DMS53 treated with DMSO at 0.1 percent for 48 hours (cell line): Measurements from ENCODE around the gene CCDC33.
"Not testable (repeated sequence)": the region's sequence is repeated elsewhere in the genome, so short reads cannot be mapped to it uniquely, and the experiment has no call there.

Experiments
- DNase-seq: peaks from one replicate; lab custom pipeline; 2025; ENCODE audit not compliant: unreplicated experiment; lab: John Stamatoyannopoulos, UW

The CCDC33 gene

DNA sequence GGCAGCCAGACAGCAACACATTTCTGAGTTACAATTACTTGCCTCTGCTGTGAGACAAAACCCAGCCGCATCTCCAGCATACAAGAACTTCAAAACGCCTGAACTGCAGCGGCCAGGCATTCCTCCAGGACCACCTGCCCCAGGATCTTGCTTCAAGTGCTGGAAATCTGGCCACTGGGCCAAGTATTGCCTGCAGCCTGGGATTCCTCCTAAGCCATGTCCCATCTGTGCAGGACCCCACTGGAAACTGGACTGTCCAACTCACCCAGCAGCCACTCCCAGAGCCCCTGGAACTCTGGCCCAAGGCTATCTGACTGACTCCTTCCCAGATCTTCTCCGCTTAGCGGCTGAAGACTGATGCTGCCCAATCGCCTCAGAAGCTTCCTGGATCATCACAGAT lies 119.9 kb downstream of the CCDC33 start:
- DNase-seq, result not testable (repeated sequence)

DNA sequence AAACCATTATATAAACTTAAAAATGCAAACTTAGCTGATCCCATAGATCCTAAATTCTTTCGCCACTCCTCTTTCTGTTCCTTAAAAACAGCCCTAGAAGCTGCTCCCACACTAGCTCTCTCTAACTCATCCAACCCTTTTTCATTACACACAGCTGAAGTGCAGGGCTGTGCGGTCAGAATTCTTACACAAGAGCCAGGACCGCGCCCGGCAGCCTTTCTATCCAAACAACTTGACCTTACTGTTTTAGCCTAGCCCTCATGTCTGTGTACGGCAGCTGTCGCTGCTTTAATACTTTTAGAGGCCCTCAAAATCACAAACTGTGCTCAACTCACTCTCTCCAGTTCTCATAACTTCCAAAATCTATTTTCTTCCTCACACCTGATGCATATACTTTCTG lies 121.4 kb downstream of the CCDC33 start:
- DNase-seq, result not testable (repeated sequence)

DNA sequence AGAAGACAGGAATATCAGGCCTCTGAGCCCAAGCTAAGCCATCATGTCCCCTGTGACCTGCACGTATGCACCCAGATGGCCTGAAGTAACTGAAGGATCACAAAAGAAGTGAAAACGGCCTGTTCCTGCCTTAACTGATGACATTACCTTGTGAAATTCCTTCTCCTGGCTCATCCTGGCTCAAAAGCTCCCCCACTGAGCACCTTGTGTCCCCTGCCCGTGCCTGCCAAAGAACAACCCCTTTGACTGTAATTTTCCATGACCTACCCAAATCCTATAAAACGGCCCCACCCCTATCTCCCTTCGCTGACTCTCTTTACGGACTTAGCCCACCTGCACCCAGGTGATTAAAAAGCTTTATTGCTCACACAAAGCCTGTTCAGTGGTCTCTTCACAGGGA lies 123.2 kb downstream of the CCDC33 start:
- DNase-seq, result not testable (repeated sequence)

DNA sequence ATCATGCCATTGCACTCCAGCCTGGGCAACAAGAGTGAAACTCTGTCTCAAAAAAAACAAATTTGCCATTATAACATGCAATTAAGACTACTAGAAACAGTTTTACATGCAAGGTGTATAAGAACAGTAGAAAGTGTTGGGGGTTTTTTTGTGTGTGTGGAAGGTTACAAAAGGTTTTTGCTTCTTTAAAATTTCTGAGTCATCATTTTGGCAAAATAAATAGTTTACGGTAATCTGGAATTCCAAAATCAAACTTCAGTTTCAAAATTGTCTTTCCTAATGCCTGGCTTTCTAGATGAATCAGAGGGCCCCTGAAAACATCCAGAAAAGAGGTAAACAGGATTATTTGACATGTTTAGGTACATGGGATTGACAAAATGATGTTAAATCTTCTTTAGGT lies 124.7 kb downstream of the CCDC33 start:
- not testable (repeated sequence) for DNase-seq

DNA sequence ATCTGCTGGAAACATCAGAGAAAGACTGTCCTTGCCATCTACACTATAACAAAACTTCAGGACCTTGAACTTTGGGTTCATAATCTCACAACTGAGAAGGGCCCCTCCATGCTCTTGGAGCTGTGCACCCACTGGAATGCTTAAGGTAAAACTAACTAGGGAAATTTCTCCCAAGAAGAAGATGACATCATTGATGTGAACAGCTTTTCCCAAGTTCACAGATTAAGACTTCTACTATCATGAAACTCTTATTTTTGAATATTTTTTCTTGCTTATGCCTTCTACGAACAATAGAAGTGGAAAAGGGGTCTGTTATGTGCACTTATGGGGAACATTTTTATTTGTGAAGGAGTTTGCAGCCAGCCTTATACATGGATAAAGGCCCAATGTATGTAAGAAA lies 126.4 kb downstream of the CCDC33 start:
- DNase-seq, result no peak

DNA sequence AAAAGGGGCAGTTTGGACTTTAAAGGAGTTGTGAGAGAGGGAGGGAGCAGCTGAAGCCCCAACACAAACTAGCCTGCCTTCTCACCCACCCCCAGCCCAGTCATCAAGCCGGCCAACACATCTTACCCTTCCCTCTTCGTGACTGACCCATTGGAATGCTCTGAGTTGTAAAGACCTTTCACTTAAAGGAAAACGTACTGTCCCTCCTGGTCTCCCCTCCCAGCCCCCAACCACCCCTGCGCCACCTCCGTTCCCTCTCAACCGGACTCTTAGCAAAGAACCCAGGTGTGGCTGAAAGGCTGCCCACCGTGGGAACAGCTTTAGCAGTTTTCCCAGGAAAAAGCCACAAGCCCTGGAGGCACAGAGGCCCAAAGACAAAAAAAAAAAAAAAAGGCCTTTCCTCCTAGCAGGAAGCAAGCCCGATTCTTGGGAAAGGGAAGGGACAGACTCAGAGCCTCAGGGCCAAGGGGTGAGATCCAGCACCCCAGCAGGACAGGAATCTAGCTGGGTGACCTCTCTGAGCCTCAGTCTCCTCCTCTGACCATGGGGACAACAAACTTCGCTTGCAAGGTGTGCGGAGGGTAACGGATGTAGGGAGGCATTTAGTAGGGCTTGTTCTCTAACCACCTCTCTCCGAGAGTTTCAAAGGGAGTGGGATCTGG lies 128.9 kb downstream of the CCDC33 start:
- no peak for DNase-seq

DNA sequence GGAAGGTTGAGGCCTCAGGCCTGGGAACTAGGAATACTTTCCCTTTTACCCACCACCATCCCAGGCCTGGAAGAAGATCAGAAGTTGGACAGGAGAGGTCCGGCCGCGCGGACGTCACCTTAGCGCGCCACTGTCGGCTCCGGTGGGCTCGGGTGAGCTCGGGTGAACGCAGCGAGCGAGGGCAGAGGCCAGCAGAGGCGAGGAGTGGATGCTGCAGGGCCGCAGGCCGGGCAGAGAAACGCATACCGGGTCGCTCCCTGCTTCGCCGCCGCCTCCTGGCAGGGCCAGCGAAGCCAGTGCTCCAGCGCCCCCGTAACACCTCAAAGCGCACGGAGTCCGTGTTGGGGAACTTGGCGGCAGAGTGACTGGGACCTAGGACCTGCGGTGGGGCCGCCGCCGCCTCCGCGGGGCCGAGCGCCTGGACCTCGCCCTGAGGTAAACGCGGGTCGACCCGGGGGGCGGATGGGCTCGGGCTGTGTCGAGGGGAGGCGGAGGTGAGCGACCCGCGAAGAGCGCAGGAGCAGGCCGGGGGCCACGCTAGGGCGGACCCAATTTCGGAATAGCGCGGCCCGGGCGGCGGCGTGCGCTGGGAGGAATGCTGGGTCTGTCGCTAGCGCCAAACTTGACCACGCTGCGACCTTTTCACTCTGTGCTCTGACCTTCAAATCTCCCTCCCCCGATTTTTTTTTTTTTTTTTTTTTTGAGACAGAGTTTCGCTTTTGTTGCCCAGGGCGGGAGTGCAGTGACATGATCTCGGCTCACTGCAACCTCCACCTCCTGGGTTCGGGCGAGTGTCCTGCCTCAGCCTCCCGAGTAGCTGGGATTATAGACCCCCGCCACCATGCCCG lies 129.7 kb downstream of the CCDC33 start:
- no peak for DNase-seq

DNA sequence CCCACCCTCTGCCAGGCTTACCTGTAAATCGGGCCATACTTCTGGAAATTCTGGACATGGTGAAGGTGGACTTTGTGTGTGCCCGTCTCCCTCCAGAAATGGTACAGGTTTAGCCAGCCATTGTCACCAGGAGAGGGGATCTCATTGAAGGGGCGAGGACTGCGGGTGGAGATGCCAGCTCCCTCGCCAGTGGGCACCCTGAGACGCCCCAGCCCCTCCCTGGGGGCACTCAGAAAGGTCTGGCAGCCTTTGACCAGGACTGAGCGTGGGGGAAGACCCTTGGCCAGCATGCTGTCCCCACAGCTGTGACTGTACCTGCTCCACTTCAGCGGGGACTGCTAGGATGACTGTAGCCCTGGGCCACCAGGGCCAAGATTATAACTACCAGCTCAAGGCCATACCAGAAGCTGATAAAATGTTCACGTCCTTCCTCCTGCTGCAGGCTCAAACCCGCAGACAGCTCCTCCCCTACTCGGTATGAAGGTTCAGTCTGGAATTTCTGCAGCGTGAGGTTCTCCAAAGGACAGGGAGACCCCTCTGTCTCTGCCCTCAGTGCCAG lies 131.2 kb downstream of the CCDC33 start, which contains the start of gene CYP11A1:
CYP11A1 (minus strand) TSS at position 351 of the 559 bp plus-strand sequence; CDS start at position 290, 61 bp downstream.
- DNase-seq, result no peak

DNA sequence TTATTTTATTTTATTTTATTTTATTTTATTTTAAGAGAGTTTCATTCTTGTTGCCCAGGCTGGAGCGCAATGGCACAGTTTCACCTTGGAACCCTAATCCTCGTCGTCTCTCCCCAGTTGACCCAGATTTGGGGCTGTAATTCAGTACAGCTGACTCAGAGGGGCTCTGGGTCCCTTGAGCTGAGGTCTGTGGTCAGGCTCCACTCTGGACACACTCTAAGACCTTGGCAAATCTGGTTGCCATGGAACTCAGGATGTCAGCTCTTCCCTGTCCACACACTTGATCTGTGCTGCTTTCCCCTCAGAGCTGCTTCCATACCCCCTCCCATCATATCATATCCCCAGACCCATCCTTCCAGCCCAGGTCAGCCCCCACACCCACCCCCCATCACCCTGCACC lies 132.0 kb downstream of the CCDC33 start:
- no peak for DNase-seq

DNA sequence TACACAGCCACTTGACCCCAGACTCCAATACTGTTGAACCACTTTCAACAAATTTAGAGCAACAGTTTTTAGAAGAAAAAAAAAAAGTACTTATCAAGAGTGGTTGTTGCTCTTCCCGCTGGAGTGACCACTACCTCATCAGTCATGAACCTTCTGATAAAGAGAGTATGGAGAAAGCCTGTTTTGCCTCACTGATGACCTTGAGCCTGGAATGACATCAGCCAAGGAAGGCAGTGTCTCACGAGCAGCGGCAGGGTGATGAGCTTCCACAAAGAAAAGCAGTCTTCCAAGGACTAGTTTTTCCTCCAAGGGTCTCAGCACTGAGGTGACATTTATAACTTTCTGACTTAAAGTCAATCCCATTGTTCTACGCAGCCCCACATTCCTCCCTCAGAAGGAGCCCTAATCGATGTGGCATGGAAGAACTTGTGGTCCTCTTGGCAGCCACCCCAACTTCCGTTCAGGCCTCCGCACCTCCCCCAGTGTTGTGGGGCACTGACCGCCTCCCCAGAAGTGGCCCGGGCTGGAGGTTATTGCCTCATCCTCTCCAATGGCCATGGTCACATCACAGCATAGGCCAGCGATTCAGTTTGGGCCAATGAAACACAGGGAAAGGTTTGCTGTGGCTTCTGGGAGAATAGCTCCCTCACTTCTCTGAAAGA lies 133.1 kb downstream of the CCDC33 start:
- DNase-seq, result no peak

DNA sequence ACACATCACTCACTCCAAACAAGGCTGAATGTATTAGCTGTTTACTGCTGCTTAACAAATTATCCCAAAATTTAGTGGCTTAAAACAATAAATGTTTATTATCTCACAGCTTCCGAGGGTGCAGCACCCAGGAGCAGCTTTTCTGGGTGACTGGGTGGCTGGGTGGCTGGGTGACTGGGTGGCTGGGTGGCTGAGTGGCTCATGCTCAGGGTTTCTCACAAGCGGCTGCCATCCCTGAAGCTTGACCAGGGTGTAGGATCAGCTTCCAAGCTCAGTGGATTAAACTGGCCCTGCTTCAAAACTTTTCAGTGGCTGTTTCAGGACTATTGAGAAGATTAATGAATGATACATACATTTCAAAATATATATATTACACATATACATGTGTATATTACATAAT lies 133.6 kb downstream of the CCDC33 start:
- no peak for DNase-seq

DNA sequence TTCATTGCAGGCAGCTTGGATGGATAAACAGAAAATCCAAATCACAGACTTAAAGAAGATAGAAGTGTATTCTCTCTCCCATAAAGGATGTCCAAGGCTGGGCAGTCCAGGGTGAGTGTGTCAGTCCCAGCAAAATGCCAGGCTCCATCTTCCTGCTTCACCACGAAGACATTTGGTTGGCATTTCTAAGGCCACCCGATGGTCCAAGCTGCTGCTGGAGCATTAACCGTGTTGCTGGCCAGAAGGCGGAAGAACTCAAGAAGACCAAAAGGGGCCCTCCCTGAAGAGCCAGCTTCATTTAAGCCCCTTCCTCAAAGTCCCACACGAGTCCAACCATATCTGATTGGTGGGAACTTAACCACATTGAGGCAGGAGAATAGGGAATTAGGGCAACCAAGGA lies 134.3 kb downstream of the CCDC33 start:
- DNase-seq, result no peak

DNA sequence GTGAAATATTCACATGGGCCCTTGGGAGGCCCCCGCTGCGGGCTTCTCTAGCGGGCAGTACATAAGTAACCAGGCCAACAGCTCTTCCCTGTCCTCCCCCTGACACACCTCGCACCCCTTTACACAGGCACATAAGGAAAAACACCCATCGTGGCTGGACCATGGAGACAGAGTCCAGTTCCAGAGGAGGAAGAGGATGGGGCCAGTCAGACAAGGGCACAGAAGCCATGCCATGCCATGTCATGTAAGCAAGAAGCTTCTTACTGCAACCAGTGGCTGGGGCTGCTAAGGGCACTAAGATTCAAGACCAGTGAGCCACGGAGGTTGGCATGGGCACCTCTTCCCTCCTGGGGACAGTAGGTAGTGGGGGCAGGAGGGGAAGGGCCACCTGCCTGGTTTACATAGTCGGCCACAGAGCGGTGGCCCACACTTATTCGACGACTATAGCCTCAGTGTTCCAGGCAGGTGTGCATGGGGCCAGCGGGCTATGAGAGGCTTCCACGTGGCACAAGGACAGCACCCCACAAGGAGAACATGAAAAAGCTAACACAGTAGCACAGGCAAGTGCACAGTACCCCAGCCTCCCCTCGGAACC lies 137.0 kb downstream of the CCDC33 start:
- DNase-seq, result no peak

DNA sequence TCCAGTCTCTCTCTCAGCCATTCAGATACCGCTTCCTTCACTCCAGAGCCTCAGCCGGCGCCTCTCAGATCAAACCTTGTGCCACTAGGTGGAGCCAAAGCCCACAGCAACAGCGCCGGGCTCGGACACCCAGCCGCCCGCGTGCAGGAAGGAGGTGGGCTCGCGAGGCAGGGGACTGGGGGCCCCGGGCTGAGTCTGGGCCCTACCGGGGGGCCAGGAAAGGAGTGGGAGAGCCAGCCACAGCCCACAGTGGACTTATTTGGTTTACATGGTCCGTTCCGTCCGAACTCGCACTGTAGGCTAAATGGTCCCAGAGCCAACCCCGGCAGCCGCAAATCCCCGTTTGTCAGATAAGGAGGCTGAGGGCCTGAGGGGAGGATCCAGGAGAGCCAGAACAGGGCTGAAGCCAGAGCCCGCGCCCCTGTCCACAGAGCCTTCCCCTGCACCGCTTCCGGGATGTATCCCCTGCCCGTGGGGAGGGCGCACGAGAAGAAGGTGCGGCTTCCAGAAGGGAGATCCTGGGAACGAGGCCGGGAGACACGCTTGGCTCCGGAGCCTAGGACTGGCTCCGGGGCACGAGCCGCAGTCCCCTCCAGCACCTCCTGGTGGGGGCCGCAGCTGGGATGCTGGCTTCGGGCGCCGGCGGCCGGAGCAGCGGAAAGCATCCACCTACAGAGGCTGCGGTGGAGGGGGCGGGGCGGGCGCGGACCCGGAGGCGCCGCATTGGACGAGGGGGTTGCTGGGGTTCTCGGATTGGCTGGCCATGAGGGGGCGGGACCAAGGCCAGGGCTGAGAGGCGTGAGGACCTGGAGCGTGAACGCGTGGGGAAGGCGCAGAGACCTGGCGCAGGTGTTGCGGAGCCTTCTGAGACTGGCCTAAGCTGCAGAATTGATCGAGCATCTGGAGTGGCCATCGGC lies 137.9 kb downstream of the CCDC33 start:
- peak; percentile 81 for DNase-seq

DNA sequence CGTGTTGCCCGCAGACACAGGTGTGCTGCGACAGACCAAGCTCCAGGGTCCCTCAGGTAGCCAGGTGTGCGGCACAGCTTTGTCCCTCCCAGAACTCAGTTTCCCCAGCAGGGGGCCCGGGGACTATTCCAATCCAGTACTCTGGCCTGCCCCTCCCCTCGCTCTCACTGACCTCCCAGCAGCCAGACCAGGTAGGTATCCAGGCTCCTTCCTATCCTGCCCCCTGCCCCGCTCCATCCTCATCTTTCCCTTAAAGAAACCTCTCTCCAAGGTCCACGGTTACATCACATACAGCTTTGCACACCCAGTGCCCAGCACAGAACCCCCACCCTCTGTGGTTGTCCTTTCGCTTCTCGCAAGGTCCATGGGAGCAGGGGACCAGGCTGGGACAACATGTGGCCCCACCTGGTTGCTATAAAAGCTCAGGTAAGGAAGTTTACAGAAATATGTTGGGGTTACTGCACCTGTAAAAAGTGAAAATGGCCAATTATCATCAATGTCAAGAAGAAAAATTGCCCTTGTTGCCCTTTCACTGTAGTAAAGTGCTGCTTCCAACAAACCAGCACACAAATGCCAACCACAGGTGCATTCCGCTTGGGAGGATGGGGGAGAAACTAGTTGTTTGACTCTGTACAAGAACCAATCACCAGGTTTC lies 138.6 kb downstream of the CCDC33 start:
- DNase-seq, result no peak

DNA sequence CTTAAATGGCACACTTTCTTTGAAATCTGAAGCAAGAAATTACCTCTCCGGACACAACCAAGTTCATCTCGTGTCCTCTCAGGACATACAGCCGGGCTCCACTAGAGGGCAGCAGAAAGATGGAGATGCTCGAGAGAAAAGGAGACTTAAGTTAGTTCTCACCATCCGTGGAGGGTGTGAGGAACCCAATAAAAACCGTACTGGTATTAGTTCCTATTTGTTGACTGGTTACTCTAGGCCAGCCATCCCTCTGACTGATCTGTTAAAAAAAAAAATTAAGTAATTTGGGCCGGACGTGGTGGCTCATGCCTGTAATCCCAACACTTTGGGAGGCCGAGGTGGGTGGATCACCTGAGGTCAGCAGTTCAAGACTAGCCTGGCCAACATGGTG lies 139.2 kb downstream of the CCDC33 start:
- DNase-seq, result peak; percentile 55

DNA sequence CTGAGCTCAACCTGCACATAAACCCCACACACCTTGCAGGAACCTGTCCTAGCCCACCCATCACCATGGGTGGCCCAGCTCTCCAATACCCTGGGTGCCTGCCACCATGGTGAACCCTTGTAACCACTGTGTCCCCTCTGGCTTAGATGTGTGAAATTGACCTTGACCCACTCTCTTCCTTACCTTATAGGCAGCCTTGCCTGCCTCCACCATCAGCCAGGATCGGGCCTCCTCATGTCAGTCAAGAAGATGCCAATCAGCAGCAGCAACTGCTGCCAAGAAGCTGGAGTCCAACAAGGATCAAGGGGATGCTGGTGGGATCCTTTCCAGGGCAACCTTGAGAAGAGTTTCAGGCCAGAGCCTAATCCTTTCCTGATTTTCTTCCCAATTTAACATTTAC lies 140.1 kb downstream of the CCDC33 start:
- no peak for DNase-seq

DNA sequence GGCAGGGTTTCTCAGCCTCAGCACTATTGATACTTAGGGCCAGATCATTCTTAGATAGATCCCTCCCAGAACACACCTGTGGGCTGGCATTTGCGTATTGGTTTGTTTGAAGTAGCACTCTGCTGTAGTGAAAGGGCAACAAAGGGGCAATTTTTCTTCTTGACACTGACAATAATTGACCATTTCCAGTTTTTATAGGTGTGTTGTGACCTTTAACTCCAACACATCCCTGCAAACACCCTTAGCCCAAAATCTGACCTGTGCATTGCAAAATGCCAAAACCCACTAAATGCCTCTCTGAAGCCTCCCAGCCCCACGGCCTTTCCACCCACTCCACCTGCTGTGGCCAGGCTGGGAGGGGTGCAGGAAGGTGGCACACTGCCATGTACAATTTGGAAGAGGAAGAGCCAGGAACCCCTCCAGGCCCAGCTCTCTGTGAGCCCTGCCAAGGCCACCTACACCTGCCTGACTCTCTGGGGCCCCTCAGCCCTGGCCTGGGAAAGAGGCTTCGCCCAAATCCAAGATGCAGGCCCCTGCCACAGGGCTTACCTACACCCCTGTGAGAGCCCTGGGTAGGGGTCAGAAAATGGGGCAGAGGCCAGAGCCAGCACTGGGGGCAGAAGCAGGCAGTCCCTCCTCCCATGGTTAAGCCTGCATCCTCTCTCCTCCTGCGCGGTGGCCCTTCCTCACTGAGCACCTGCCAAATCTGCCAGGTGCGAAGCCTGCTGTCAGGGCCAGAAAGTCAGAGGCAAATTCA lies 140.9 kb downstream of the CCDC33 start:
- DNase-seq, result no peak
